Keratinocyte (primary cell): Measurements from ENCODE around the gene AP3B1.

Experiments
- EZH2 ChIP-seq: IDR thresholded peaks from one replicate; pipeline ENCODE4 v1.6.1; 2012; ENCODE audit warnings: inconsistent platforms, mild to moderate bottlenecking, low read length, moderate library complexity
- TF ChIP-seq, protein P1 (sequence below), 3 experiments: IDR thresholded peaks in 1 of 3; conservative IDR thresholded peaks in 1 of 3; optimal IDR thresholded peaks in 1 of 3; 2 replicates in 2 of 3; 3 replicates in 1 of 3; pipeline versions ENCODE3 to v1.5.1; 2011; ENCODE audit warnings: low read length in 3 of 3, mild to moderate bottlenecking in 3 of 3, moderate library complexity in 2 of 3, control low read depth in 1 of 3, inconsistent platforms in 1 of 3; ENCODE audit not compliant: insufficient read depth in 2 of 3; ENCODE audit errors: extremely low read depth in 1 of 3

- TF ChIP-seq, protein P1, sequence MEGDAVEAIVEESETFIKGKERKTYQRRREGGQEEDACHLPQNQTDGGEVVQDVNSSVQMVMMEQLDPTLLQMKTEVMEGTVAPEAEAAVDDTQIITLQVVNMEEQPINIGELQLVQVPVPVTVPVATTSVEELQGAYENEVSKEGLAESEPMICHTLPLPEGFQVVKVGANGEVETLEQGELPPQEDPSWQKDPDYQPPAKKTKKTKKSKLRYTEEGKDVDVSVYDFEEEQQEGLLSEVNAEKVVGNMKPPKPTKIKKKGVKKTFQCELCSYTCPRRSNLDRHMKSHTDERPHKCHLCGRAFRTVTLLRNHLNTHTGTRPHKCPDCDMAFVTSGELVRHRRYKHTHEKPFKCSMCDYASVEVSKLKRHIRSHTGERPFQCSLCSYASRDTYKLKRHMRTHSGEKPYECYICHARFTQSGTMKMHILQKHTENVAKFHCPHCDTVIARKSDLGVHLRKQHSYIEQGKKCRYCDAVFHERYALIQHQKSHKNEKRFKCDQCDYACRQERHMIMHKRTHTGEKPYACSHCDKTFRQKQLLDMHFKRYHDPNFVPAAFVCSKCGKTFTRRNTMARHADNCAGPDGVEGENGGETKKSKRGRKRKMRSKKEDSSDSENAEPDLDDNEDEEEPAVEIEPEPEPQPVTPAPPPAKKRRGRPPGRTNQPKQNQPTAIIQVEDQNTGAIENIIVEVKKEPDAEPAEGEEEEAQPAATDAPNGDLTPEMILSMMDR (optimal IDR thresholded peaks at IDR 0.05 in 1 of 3, IDR thresholded peaks at IDR 0.05 in 1 of 3, conservative IDR thresholded peaks at IDR 0.05 in 1 of 3; ENCODE audit: extremely low read depth in 1 of 3, insufficient read depth in 2 of 3, low read length in 3 of 3), result no peak
- TF ChIP-seq EZH2, result no peak
Measured at GRCh38 chr5:77983482-77984199, 310.9 kb downstream of the AP3B1 start.
